Skeletal muscle satellite cell (primary cell): ENCODE data around the gene UPK3B.
A peak's percentile ranks its signal among the peaks of the same experiment; 100 is the strongest.
"Not testable (repeated sequence)": the region's sequence is repeated elsewhere in the genome, so short reads cannot be mapped to it uniquely, and the experiment has no call there.

Experiments used
- H3K27me3 ChIP-seq: 2 replicates; pipeline ENCODE4 v1.7.0; 2013; ENCODE audit warnings: low read length; ENCODE audit not compliant: control insufficient read depth, insufficient read depth
- H3K36me3 ChIP-seq: 2 replicates; pipeline ENCODE4 v1.7.0; 2013; ENCODE audit warnings: mild to moderate bottlenecking, control low read depth, low read length; ENCODE audit not compliant: insufficient read depth
- H3K4me1 ChIP-seq: 2 replicates; pipeline ENCODE4 v1.7.0; 2013; ENCODE audit warnings: low read length; ENCODE audit not compliant: control insufficient read depth, insufficient read depth
- H3K4me2 ChIP-seq: 2 replicates; pipeline ENCODE4 v1.7.0; 2013; ENCODE audit warnings: mild to moderate bottlenecking, low read length
- H3K4me3 ChIP-seq: 2 replicates; pipeline ENCODE4 v1.7.0; 2013; ENCODE audit warnings: low read length
- H3K9ac ChIP-seq: 2 replicates; pipeline ENCODE4 v1.7.0; 2013; ENCODE audit warnings: mild to moderate bottlenecking, low read depth, low read length, moderate library complexity
- H3K9me3 ChIP-seq: replicated peaks from 2 replicates; pipeline ENCODE4 v1.7.0; 2013; ENCODE audit warnings: mild to moderate bottlenecking, control low read depth, low read length

Gene UPK3B

GRCh38 chr7:76507723-76508406, 2.5 kb upstream of the UPK3B start:
- H3K4me3 ChIP-seq: no peak overlapping the region

GRCh38 chr7:76511200-76511910, 1.0 kb downstream of the UPK3B start:
- H3K9me3 ChIP-seq, H3K4me3 ChIP-seq: not testable (repeated sequence)

More at GRCh38 chr7:76507723-76508406, 2.5 kb upstream of the UPK3B start:
- Histone ChIP-seq H3K36me3 (peaks cover 12% of the 10 kb centered on the region), H3K9ac (no peak overlapping the region), H3K4me1 (peaks cover 4% of the 10 kb centered on the region), H3K9me3 (no peaks in the 10 kb centered on the region), H3K27me3 (no peaks in the 10 kb centered on the region), H3K4me2 (no peak overlapping the region)

GRCh38 chr7:76511911-76512885, 1.8 kb downstream of the UPK3B start:
- H3K4me3 ChIP-seq, H3K9ac ChIP-seq, H3K4me2 ChIP-seq, H3K4me1 ChIP-seq, H3K9me3 ChIP-seq, H3K27me3 ChIP-seq, H3K36me3 ChIP-seq: not testable (repeated sequence)

More at GRCh38 chr7:76511200-76511910, 1.0 kb downstream of the UPK3B start:
- H3K9ac ChIP-seq, H3K4me1 ChIP-seq, H3K27me3 ChIP-seq, H3K4me2 ChIP-seq, H3K36me3 ChIP-seq: not testable (repeated sequence)

GRCh38 chr7:76512941-76513816, 2.8 kb downstream of the UPK3B start:
- no peak overlapping the region for H3K4me2 ChIP-seq

GRCh38 chr7:76513817-76514799, 3.8 kb downstream of the UPK3B start:
- Histone ChIP-seq H3K4me2 (no peak overlapping the region), H3K27me3 (no peaks in the 10 kb centered on the region), H3K9ac (no peak overlapping the region), H3K4me3 (no peak overlapping the region), H3K9me3 (no peaks in the 10 kb centered on the region), H3K4me1 (peaks cover 4% of the 10 kb centered on the region), H3K36me3 (no peaks in the 10 kb centered on the region)

More at GRCh38 chr7:76512941-76513816, 2.8 kb downstream of the UPK3B start:
- Histone ChIP-seq H3K9ac (no peak overlapping the region), H3K9me3 (no peaks in the 10 kb centered on the region), H3K4me3 (no peak overlapping the region), H3K36me3 (no peaks in the 10 kb centered on the region), H3K27me3 (no peaks in the 10 kb centered on the region), H3K4me1 (peaks cover 4% of the 10 kb centered on the region)

GRCh38 chr7:76514926-76515771, 4.8 kb downstream of the UPK3B start:
- Histone ChIP-seq H3K4me2 (no peak overlapping the region), H3K27me3 (no peaks in the 10 kb centered on the region), H3K9me3 (no peaks in the 10 kb centered on the region), H3K4me1 (no peaks in the 10 kb centered on the region), H3K4me3 (no peak overlapping the region), H3K36me3 (no peaks in the 10 kb centered on the region), H3K9ac (no peak overlapping the region)

GRCh38 chr7:76515999-76516443, 5.7 kb downstream of the UPK3B start:
- Histone ChIP-seq H3K9ac (no peak overlapping the region), H3K9me3 (no peaks in the 10 kb centered on the region), H3K4me3 (peak overlapping the region; percentile 58), H3K36me3 (no peaks in the 10 kb centered on the region), H3K27me3 (no peaks in the 10 kb centered on the region), H3K4me1 (peaks cover 4% of the 10 kb centered on the region), H3K4me2 (peak overlapping the region; percentile 61)

- H3K36me3 ChIP-seq, H3K9ac ChIP-seq, H3K4me2 ChIP-seq, H3K4me3 ChIP-seq, H3K27me3 ChIP-seq, H3K9me3 ChIP-seq, H3K4me1 ChIP-seq: not testable (repeated sequence)
These were observed 6.6 kb downstream of the UPK3B start for GRCh38 chr7:76516932-76517331.

- H3K4me3 ChIP-seq, H3K4me1 ChIP-seq, H3K4me2 ChIP-seq: not testable (repeated sequence)
These were observed 15.8 kb downstream of the UPK3B start for GRCh38 chr7:76526183-76526582.

More at GRCh38 chr7:76526183-76526582, 15.8 kb downstream of the UPK3B start:
- H3K9ac ChIP-seq, H3K9me3 ChIP-seq, H3K27me3 ChIP-seq, H3K36me3 ChIP-seq: not testable (repeated sequence)
